Neural cell (in vitro differentiated cells): ENCODE data around the gene KIR2DL3.
"Not testable (repeated sequence)": the region's sequence is repeated elsewhere in the genome, so short reads cannot be mapped to it uniquely, and the experiment has no call there.

Source experiments
- EP300 ChIP-seq: fragments of 450-650 bp; conservative IDR thresholded peaks from 2 replicates; pipeline ENCODE4 v1.6.1; 2014; ENCODE audit warnings: antibody characterized with exemption, mild to moderate bottlenecking, moderate library complexity; ENCODE audit not compliant: poor library complexity, severe bottlenecking
- EZH2 ChIP-seq: fragments of 200-600, 300-800 bp; shearing (Covaris generic), sonication (generic); IDR thresholded peaks from 2 replicates; pipeline ENCODE4 v1.6.1; 2014; ENCODE audit warnings: antibody characterized with exemption, low read length, borderline replicate concordance, mild to moderate bottlenecking; ENCODE audit not compliant: insufficient read depth, poor library complexity, severe bottlenecking
- REST ChIP-seq: IDR thresholded peaks from 2 replicates; pipeline ENCODE4 v1.6.1; 2012; ENCODE audit warnings: borderline replicate concordance
- TAF1 ChIP-seq: IDR thresholded peaks from 2 replicates; pipeline ENCODE4 v1.6.1; 2012; ENCODE audit warnings: low read depth
- TF ChIP-seq, protein P1 (sequence below): fragments of 450-650 bp; IDR thresholded peaks from 2 replicates; pipeline ENCODE4 v1.5.1; 2014; ENCODE audit warnings: antibody characterized with exemption, mild to moderate bottlenecking, moderate library complexity; ENCODE audit not compliant: poor library complexity, severe bottlenecking

DNA sequence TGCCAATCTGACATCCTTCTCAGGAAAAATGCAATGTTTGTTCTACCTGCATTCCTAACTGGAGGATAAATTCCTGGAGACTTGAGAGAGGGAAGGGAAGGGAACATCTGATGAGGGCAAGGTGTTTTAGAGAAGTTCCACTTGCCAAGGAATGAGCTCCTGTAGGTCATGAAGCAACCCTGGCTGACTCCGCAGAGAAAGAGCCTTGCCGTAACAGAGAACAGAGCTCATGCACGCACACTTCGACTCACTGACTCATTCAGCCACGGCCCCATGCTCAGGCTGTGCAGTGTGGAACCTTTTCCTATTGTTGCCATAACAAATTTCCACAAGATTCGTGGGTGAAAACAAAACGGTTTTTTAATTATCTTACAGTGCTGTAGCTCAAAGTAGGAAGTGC is 40.6 kb downstream of the KIR2DL3 start:
- TF ChIP-seq, protein P1, sequence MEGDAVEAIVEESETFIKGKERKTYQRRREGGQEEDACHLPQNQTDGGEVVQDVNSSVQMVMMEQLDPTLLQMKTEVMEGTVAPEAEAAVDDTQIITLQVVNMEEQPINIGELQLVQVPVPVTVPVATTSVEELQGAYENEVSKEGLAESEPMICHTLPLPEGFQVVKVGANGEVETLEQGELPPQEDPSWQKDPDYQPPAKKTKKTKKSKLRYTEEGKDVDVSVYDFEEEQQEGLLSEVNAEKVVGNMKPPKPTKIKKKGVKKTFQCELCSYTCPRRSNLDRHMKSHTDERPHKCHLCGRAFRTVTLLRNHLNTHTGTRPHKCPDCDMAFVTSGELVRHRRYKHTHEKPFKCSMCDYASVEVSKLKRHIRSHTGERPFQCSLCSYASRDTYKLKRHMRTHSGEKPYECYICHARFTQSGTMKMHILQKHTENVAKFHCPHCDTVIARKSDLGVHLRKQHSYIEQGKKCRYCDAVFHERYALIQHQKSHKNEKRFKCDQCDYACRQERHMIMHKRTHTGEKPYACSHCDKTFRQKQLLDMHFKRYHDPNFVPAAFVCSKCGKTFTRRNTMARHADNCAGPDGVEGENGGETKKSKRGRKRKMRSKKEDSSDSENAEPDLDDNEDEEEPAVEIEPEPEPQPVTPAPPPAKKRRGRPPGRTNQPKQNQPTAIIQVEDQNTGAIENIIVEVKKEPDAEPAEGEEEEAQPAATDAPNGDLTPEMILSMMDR = not testable (repeated sequence)
- TF ChIP-seq EP300, REST, TAF1, EZH2: not testable (repeated sequence)
